ENCODE measurements around the gene PRELID1.

DNA sequence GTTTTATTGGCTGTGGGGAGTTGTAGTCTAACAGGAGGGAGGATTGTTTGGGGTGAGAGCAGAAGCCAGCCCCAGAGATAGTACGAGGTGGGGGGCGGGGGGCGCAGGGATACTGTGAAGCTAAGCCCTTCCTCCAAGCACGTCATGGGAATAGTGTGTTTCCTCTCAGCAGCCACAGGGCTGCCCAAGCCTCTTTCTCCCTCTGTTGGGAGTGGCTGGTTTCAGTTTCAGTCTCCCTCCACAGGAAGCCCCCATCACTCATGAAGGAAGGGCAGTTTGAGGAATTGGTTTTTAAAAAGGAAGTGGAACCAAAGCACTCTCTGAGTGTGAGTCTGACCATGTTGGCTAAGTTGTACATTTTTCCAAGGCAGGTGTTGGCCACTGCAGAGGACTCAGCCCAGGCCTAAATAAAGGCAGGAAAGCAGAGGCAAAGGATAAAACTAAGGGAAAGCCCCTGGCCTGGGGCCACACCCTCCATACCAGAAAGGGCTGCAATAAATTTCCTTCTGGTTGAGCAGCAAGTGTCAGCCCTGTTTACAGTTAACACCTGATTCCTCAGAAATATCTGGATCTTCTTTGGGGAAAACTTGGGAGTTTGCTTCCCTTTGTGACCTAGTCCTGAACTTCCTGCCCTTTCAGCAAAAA lies 3.2 kb upstream of the PRELID1 start:
- no peak for TF ChIP-seq POLR2A (IDR thresholded peaks at IDR 0.05; ENCODE audit: low read depth, low read length)
- TF ChIP-seq, protein P1, sequence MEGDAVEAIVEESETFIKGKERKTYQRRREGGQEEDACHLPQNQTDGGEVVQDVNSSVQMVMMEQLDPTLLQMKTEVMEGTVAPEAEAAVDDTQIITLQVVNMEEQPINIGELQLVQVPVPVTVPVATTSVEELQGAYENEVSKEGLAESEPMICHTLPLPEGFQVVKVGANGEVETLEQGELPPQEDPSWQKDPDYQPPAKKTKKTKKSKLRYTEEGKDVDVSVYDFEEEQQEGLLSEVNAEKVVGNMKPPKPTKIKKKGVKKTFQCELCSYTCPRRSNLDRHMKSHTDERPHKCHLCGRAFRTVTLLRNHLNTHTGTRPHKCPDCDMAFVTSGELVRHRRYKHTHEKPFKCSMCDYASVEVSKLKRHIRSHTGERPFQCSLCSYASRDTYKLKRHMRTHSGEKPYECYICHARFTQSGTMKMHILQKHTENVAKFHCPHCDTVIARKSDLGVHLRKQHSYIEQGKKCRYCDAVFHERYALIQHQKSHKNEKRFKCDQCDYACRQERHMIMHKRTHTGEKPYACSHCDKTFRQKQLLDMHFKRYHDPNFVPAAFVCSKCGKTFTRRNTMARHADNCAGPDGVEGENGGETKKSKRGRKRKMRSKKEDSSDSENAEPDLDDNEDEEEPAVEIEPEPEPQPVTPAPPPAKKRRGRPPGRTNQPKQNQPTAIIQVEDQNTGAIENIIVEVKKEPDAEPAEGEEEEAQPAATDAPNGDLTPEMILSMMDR (IDR thresholded peaks at IDR 0.05; ENCODE audit: extremely low read depth in 1 of 2, insufficient read depth in 1 of 2, low read depth in 1 of 2, low read length in 2 of 2): peak; percentile 10 to 42
- TF ChIP-seq EZH2 (IDR thresholded peaks at IDR 0.05; ENCODE audit: borderline replicate concordance, low read depth, low read length, severe bottlenecking): no peak
- TF ChIP-seq, protein P2, sequence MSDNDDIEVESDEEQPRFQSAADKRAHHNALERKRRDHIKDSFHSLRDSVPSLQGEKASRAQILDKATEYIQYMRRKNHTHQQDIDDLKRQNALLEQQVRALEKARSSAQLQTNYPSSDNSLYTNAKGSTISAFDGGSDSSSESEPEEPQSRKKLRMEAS (IDR thresholded peaks at IDR 0.05; ENCODE audit: insufficient read depth, insufficient read length): no peak
- no peak for TF ChIP-seq POLR2AphosphoS5 (IDR thresholded peaks at IDR 0.05; ENCODE audit: insufficient read depth, low read depth, low read length)
- TF ChIP-seq JUN (IDR thresholded peaks at IDR 0.05; ENCODE audit: borderline replicate concordance, insufficient read depth, insufficient read length, low read depth): no peak
- no peak for TF ChIP-seq FOS (IDR thresholded peaks at IDR 0.05; ENCODE audit: borderline replicate concordance, insufficient read depth, low read length)
- TF ChIP-seq GATA2 (IDR thresholded peaks at IDR 0.05; ENCODE audit: insufficient read depth, insufficient read length, low read depth, low read length): no peak
